GM21390 (cell line): ENCODE measurements around the gene FBXO38.

Experiments used
- ATAC-seq: cut with Tn5 transposase; IDR thresholded peaks from one replicate; pipeline ENCODE4 v1.9.1; 2021; ENCODE audit not compliant: unreplicated experiment

FBXO38 gene

GRCh38 chr5:148383564-148384379 lies at the start of gene FBXO38:
FBXO38 (plus strand) TSS chr5:148383958; CDS start chr5:148394777, 10,819 bp downstream.
- ATAC-seq, result peak; percentile 97

GRCh38 chr5:148335259-148335658 lies 48.5 kb upstream of the FBXO38 start, which contains the start of gene SPINK9:
SPINK9 (plus strand) TSS chr5:148335559; CDS start chr5:148335614, 55 bp downstream.
- ATAC-seq, result no peak

GRCh38 chr5:148336704-148337435 lies 46.9 kb upstream of the FBXO38 start:
- ATAC-seq, result no peak

- no peak for ATAC-seq
Measured at GRCh38 chr5:148342371-148343045, 41.2 kb upstream of the FBXO38 start.

GRCh38 chr5:148343046-148343407 lies 40.7 kb upstream of the FBXO38 start:
- no peak for ATAC-seq

GRCh38 chr5:148343603-148344487 lies 39.9 kb upstream of the FBXO38 start:
- no peak for ATAC-seq

- no peak for ATAC-seq
Measured at GRCh38 chr5:148347706-148348105, 36.1 kb upstream of the FBXO38 start.

GRCh38 chr5:148352696-148353095 lies 31.1 kb upstream of the FBXO38 start:
- ATAC-seq, result no peak

GRCh38 chr5:148353634-148354033 lies 30.1 kb upstream of the FBXO38 start:
- ATAC-seq, result no peak

- ATAC-seq, result no peak
Measured at GRCh38 chr5:148364343-148364742, 19.4 kb upstream of the FBXO38 start.

GRCh38 chr5:148368299-148368698 lies 15.5 kb upstream of the FBXO38 start:
- no peak for ATAC-seq

- ATAC-seq, result no peak
Measured at GRCh38 chr5:148372166-148372725, 11.5 kb upstream of the FBXO38 start.

- no peak for ATAC-seq
Measured at GRCh38 chr5:148372893-148373292, 10.9 kb upstream of the FBXO38 start.

GRCh38 chr5:148374690-148375360 lies 8.9 kb upstream of the FBXO38 start:
- ATAC-seq, result peak; percentile 88

- ATAC-seq, result no peak
Measured at GRCh38 chr5:148376198-148376597, 7.6 kb upstream of the FBXO38 start.

- no peak for ATAC-seq
Measured at GRCh38 chr5:148378670-148379069, 5.1 kb upstream of the FBXO38 start.

- no peak for ATAC-seq
Measured at GRCh38 chr5:148379340-148379739, 4.4 kb upstream of the FBXO38 start.

- no peak for ATAC-seq
Measured at GRCh38 chr5:148381906-148382305, 1.9 kb upstream of the FBXO38 start.

- no peak for ATAC-seq
Measured at GRCh38 chr5:148382961-148383360, 797 bp upstream of the FBXO38 start.

GRCh38 chr5:148384380-148384737 lies 601 bp downstream of the FBXO38 start:
- ATAC-seq, result peak; percentile 33
